ENCODE data around the gene ADGRG1.

GRCh38 chr16:57665541-57665940 lies 37.1 kb downstream of the ADGRG1 start:
- TF ChIP-seq, protein P1, sequence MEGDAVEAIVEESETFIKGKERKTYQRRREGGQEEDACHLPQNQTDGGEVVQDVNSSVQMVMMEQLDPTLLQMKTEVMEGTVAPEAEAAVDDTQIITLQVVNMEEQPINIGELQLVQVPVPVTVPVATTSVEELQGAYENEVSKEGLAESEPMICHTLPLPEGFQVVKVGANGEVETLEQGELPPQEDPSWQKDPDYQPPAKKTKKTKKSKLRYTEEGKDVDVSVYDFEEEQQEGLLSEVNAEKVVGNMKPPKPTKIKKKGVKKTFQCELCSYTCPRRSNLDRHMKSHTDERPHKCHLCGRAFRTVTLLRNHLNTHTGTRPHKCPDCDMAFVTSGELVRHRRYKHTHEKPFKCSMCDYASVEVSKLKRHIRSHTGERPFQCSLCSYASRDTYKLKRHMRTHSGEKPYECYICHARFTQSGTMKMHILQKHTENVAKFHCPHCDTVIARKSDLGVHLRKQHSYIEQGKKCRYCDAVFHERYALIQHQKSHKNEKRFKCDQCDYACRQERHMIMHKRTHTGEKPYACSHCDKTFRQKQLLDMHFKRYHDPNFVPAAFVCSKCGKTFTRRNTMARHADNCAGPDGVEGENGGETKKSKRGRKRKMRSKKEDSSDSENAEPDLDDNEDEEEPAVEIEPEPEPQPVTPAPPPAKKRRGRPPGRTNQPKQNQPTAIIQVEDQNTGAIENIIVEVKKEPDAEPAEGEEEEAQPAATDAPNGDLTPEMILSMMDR (conservative IDR thresholded peaks at IDR 0.05; ENCODE audit: low read length) = no peak
- no peak for TF ChIP-seq EZH2phosphoT487 (IDR thresholded peaks at IDR 0.05; ENCODE audit: borderline replicate concordance, low read depth, low read length)

Data from OCI-LY7 (cell line).